Measurements from ENCODE around the gene KDM4B. TPM values are rescaled to one million over a fixed set of nuclear protein-coding genes. Genes with fewer than 3 reads are reported as not detected.

Gene KDM4B
- total and polyA plus RNA-seq, 7 donors = 9.3 to 45.9 (median 29.5) TPM

DNA sequence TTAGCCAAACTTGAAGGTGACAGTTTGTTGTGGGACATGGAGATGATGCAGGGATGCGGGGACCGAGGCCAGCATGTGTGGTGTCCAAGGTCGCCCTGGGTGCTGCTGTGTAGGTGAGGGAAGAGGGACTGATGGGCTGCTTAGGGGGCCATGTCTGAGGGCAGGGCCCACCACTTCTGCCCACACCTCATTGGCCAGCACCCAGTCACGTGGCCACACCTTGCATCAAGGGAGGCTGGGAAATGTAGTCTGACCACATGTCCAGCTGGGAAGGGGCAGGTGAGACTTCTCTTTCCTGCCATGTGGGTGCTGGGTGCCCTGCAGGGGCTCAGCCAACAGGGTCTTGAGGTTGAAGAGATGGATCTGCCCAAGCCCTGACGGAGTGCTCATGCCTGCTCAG, 88.9 kb downstream of the KDM4B start:
- Histone ChIP-seq H3K4me1 (peaks cover 2% of the 10 kb centered on the region), H3K4me3 (no peak overlapping the region), H3K27ac (no peak overlapping the region), H3K27me3 (ENCODE audit: insufficient read depth in 3 of 3, low read length in 2 of 3) (no peaks in the 10 kb centered on the region), H3K36me3 (ENCODE audit: insufficient read depth in 1 of 2, low read depth in 1 of 2) (peaks cover 0 to 8% of the 10 kb centered on the region in 2 donors), H3K9me3 (peaks cover 6% of the 10 kb centered on the region)
- TF ChIP-seq, protein P1, sequence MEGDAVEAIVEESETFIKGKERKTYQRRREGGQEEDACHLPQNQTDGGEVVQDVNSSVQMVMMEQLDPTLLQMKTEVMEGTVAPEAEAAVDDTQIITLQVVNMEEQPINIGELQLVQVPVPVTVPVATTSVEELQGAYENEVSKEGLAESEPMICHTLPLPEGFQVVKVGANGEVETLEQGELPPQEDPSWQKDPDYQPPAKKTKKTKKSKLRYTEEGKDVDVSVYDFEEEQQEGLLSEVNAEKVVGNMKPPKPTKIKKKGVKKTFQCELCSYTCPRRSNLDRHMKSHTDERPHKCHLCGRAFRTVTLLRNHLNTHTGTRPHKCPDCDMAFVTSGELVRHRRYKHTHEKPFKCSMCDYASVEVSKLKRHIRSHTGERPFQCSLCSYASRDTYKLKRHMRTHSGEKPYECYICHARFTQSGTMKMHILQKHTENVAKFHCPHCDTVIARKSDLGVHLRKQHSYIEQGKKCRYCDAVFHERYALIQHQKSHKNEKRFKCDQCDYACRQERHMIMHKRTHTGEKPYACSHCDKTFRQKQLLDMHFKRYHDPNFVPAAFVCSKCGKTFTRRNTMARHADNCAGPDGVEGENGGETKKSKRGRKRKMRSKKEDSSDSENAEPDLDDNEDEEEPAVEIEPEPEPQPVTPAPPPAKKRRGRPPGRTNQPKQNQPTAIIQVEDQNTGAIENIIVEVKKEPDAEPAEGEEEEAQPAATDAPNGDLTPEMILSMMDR (IDR thresholded peaks at IDR 0.05) = no peak
- intact Hi-C loops (cut with DNase I) = loop anchor here in 1 of 2 donors (10.0 kb wide), 1 partner anchor 517 kb away; no protein-coding TSS in a partner anchor
- peak in 2 of 4 donors; percentile 19 to 28 for ATAC-seq
- WGBS, 3 donors = 89 to 94% (median 89%) methylated on average over 5 of the region's 5 CpGs
- DNase-seq = peak in 1 of 2 donors; percentile 60

- ATAC-seq (no peak), DNase-seq (no peak)
- Histone ChIP-seq H3K27ac (no peak overlapping the region), H3K36me3 (ENCODE audit: insufficient read depth in 1 of 2, low read depth in 1 of 2) (peaks cover 0 to 8% of the 10 kb centered on the region in 2 donors), H3K4me1 (peaks cover 2% of the 10 kb centered on the region), H3K27me3 (ENCODE audit: insufficient read depth in 3 of 3, low read length in 2 of 3) (no peaks in the 10 kb centered on the region), H3K4me3 (no peak overlapping the region), H3K9me3 (peaks cover 7% of the 10 kb centered on the region)
- intact Hi-C loops (cut with DNase I) = loop anchor here in 1 of 2 donors (10.0 kb wide), 1 partner anchor 516 kb away; no protein-coding TSS in a partner anchor
- TF ChIP-seq, protein P1 (IDR thresholded peaks at IDR 0.05) = no peak
- 78 to 86% (median 78%) methylated on average over 34 of the region's 34 CpGs for WGBS, 3 donors
These were observed 89.8 kb downstream of the KDM4B start for GRCh38 chr19:5058521-5059212.

GRCh38 chr19:5059213-5059574, 90.3 kb downstream of the KDM4B start:
- ATAC-seq (no peak), DNase-seq (peak in 1 of 2 donors; percentile 53)
- 67 to 72% (median 68%) methylated on average over 21 of the region's 21 CpGs for WGBS, 3 donors
- peak overlapping the region; percentile 91 for H3K27ac ChIP-seq
- H3K36me3 ChIP-seq (ENCODE audit: insufficient read depth in 1 of 2, low read depth in 1 of 2) = peaks cover 0 to 8% of the 10 kb centered on the region in 2 donors
- H3K27me3 ChIP-seq (ENCODE audit: insufficient read depth in 3 of 3, low read length in 2 of 3) = no peaks in the 10 kb centered on the region
- H3K4me3 ChIP-seq = no peak overlapping the region
- intact Hi-C loops (cut with DNase I) = loop anchor here in 1 of 2 donors (10.0 kb wide), 1 partner anchor 516 kb away; no protein-coding TSS in a partner anchor
- H3K4me1 ChIP-seq = peaks cover 2% of the 10 kb centered on the region
- H3K9me3 ChIP-seq = peaks cover 7% of the 10 kb centered on the region
- TF ChIP-seq, protein P1 (IDR thresholded peaks at IDR 0.05) = no peak

- 85 to 94% (median 87%) methylated on average over 12 of the region's 12 CpGs for whole genome bisulfite sequencing, 3 donors
- H3K27me3 ChIP-seq (ENCODE audit: insufficient read depth in 3 of 3, low read length in 2 of 3) = no peaks in the 10 kb centered on the region
- intact Hi-C loops (cut with DNase I) = loop anchor here in 1 of 2 donors (10.0 kb wide), 1 partner anchor 515 kb away; no protein-coding TSS in a partner anchor
These were observed 90.9 kb downstream of the KDM4B start for GRCh38 chr19:5059793-5060192.

More at GRCh38 chr19:5059793-5060192, 90.9 kb downstream of the KDM4B start:
- no peak overlapping the region for H3K4me3 ChIP-seq
- TF ChIP-seq, protein P1 (IDR thresholded peaks at IDR 0.05) = no peak
- peaks cover 0 to 3% of the 10 kb centered on the region in 2 donors for H3K36me3 ChIP-seq (ENCODE audit: insufficient read depth in 1 of 2, low read depth in 1 of 2)
- H3K27ac ChIP-seq = peak overlapping the region; percentile 91
- peaks cover 2% of the 10 kb centered on the region for H3K4me1 ChIP-seq
- DNase-seq = no peak
- ATAC-seq = no peak
- H3K9me3 ChIP-seq = peaks cover 7% of the 10 kb centered on the region

Measured in psoas muscle (tissue), 8 donors.